GM19324 (cell line): ENCODE results near the gene DOCK3.
"Not testable (repeated sequence)": the region's sequence is repeated elsewhere in the genome, so short reads cannot be mapped to it uniquely, and the experiment has no call there.

Experiments
- ATAC-seq: cut with Tn5 transposase; IDR thresholded peaks from one replicate; pipeline ENCODE4 v1.9.1; 2021; ENCODE audit warnings: mild to moderate bottlenecking, moderate library complexity; ENCODE audit not compliant: unreplicated experiment, low FRiP score

The DOCK3 gene

GRCh38 chr3:51378726-51379125 lies 704.0 kb downstream of the DOCK3 start:
- no peak for ATAC-seq

GRCh38 chr3:51379301-51379700 lies 704.6 kb downstream of the DOCK3 start:
- ATAC-seq = no peak

GRCh38 chr3:51379746-51380455 lies 705.2 kb downstream of the DOCK3 start:
- no peak for ATAC-seq

- ATAC-seq = no peak
Observed at GRCh38 chr3:51380601-51381332, 706.0 kb downstream of the DOCK3 start.

GRCh38 chr3:51381333-51381705 lies 706.6 kb downstream of the DOCK3 start:
- ATAC-seq = no peak

- ATAC-seq = no peak
Observed at GRCh38 chr3:51382076-51382745, 707.5 kb downstream of the DOCK3 start.

GRCh38 chr3:51382947-51383578 lies 708.3 kb downstream of the DOCK3 start:
- ATAC-seq = no peak

- peak; percentile 14 for ATAC-seq
Observed at GRCh38 chr3:51384055-51384725, 709.5 kb downstream of the DOCK3 start.

GRCh38 chr3:51384726-51385473 lies 710.2 kb downstream of the DOCK3 start, which contains the start of gene MANF:
TSS of gene MANF (plus strand) at chr3:51385291. CDS start at chr3:51385343, 52 bp downstream.
- ATAC-seq = peak; percentile 94

GRCh38 chr3:51385621-51386091 lies 710.9 kb downstream of the DOCK3 start:
- no peak for ATAC-seq

- no peak for ATAC-seq
Observed at GRCh38 chr3:51386159-51386851, 711.6 kb downstream of the DOCK3 start.

GRCh38 chr3:51386852-51387229 lies 712.1 kb downstream of the DOCK3 start:
- no peak for ATAC-seq

DNA sequence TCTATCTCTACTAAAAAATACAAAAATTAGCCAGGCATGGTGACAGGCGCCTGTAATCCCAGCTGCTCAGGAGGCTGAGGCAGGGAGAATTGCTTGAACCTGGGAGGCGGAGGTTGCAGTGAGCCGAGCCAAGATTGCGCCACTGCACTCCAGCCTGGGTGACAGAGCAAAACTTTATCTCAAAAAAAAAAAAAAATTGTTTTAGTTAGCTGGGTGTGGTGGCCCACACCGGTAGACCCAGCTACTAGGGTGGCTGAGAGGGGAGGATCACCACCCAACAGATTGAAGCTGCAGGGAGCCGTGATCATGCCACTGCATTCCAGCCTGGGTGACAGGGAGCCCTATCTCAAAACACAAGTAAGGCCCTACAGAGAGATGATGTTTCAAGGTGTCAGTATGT lies 712.6 kb downstream of the DOCK3 start:
- ATAC-seq = not testable (repeated sequence)

- ATAC-seq = no peak
Observed at GRCh38 chr3:51388286-51389029, 713.7 kb downstream of the DOCK3 start.

DNA sequence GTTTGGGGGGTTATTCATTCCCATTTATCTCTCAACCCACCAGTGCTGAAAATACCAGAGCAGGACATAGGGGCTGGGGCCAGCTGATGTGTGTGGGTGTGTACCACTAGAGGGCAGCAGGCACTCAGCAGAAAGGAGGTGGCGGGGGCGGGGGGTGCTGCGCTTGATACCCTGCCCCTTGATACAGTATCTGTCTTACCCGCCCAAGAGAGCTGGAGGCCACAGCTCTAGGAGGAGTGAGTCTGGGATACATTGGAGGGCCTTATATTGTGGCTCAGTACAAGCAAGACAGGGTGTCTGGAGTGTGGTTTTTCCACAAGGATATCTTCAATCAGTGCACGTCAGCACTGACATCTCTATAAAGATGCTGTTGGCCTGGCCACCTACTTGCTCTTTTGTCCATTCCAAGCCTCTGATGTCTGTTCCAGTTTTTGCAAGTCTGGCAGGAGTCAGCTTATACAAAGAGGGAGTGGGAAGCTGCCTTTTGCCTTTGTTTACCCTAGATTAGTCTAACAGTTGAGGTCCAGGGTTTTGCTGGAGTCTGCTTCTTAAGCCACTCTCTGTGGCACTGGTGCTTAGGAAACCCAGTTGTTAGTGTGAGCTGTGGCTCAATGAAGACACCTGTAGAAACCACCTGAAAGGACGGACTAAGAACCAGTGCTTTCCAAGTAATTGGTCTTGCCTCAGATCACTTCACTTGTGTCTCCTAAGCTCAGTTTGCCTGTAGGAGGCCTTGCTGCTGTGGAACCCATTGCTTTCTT lies 714.9 kb downstream of the DOCK3 start:
- no peak for ATAC-seq

GRCh38 chr3:51390246-51391074 lies 715.7 kb downstream of the DOCK3 start:
- no peak for ATAC-seq

- peak; percentile 94 for ATAC-seq
Observed at GRCh38 chr3:51391075-51391565, 716.4 kb downstream of the DOCK3 start, which contains the start of gene RBM15B. TSS of gene RBM15B (plus strand) at chr3:51391285. CDS start at chr3:51391400, 115 bp downstream.
